Body of pancreas (tissue), 4 donors: ENCODE data around the gene SPDYE3.
"Not testable (repeated sequence)": the region's sequence is repeated elsewhere in the genome, so short reads cannot be mapped to it uniquely, and the experiment has no call there.

ENCODE experiments used
- POLR2A ChIP-seq, 3 donors: fragments of 450-650 bp; IDR thresholded peaks; one replicate each; pipeline ENCODE4 v1.6.1; 2016; ENCODE audit warnings: antibody characterized with exemption in 3 of 3, mild to moderate bottlenecking in 2 of 3
- TF ChIP-seq, protein P1 (sequence below), 7 experiments: fragments of 450-650 bp in 4 of 7; fragments of 200-600 bp in 3 of 7; sonication (generic) in 3 of 7; IDR thresholded peaks; one replicate each; pipeline ENCODE4 v1.5.1; 2016 to 2019; ENCODE audit warnings: antibody characterized with exemption in 7 of 7

DNA sequence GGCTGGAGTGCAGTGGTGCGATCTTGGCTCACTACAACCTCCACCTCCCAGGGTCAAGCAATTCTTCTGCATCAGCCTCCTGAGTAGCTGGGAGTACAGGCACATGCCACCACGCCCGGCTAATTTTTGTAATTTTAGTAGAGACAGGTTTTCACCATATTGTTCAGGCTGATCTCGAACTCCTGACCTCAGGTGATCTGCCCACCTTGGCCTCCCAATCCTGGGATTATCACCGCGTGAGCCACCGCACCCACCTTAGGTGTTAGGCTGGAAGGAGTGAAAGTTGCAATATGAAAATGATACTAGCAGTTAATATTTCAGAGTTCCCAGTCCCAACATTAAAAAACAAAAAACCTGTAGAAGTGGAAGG lies 58.5 kb downstream of the SPDYE3 start:
- TF ChIP-seq POLR2A (IDR thresholded peaks at IDR 0.05): not testable (repeated sequence)
- TF ChIP-seq, protein P1, sequence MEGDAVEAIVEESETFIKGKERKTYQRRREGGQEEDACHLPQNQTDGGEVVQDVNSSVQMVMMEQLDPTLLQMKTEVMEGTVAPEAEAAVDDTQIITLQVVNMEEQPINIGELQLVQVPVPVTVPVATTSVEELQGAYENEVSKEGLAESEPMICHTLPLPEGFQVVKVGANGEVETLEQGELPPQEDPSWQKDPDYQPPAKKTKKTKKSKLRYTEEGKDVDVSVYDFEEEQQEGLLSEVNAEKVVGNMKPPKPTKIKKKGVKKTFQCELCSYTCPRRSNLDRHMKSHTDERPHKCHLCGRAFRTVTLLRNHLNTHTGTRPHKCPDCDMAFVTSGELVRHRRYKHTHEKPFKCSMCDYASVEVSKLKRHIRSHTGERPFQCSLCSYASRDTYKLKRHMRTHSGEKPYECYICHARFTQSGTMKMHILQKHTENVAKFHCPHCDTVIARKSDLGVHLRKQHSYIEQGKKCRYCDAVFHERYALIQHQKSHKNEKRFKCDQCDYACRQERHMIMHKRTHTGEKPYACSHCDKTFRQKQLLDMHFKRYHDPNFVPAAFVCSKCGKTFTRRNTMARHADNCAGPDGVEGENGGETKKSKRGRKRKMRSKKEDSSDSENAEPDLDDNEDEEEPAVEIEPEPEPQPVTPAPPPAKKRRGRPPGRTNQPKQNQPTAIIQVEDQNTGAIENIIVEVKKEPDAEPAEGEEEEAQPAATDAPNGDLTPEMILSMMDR (IDR thresholded peaks at IDR 0.05): not testable (repeated sequence)
